Activated CD8-positive, alpha-beta memory T cell treated with anti-CD3 and anti-CD28 coated beads, Interleukin-2, amount 50 U/mL, for 1 hour (primary cell): ENCODE data around the gene ZBED5.
"Not testable (repeated sequence)": the region's sequence is repeated elsewhere in the genome, so short reads cannot be mapped to it uniquely, and the experiment has no call there.

Experiments used
- DNase-seq: peaks from one replicate; pipeline ENCODE4 v3.0.0-alpha.2; 2020; ENCODE audit errors: extremely low read depth

ZBED5 gene

GRCh38 chr11:10857709-10858438, at the start of gene ZBED5:
Gene ZBED5, minus strand, starts transcription at chr11:10858053. Its CDS starts 3,108 bp downstream, at chr11:10854945.
- peak; percentile 86 for DNase-seq

- DNase-seq = no peak
These were observed 48.7 kb upstream of the ZBED5 start for GRCh38 chr11:10906521-10906920.

GRCh38 chr11:10902301-10903063, 44.6 kb upstream of the ZBED5 start:
- no peak for DNase-seq

- DNase-seq = no peak
These were observed 43.0 kb upstream of the ZBED5 start for GRCh38 chr11:10900681-10901415.

GRCh38 chr11:10899121-10899830, 41.4 kb upstream of the ZBED5 start:
- DNase-seq = no peak

- DNase-seq = no peak
These were observed 40.8 kb upstream of the ZBED5 start for GRCh38 chr11:10898763-10899025.

GRCh38 chr11:10898003-10898762, 40.3 kb upstream of the ZBED5 start:
- no peak for DNase-seq

- DNase-seq = no peak
These were observed 39.3 kb upstream of the ZBED5 start for GRCh38 chr11:10897150-10897549.

- DNase-seq = no peak
These were observed 38.6 kb upstream of the ZBED5 start for GRCh38 chr11:10896493-10896892.

- DNase-seq = no peak
These were observed 37.4 kb upstream of the ZBED5 start for GRCh38 chr11:10895285-10895684.

GRCh38 chr11:10894666-10895065, 36.8 kb upstream of the ZBED5 start:
- no peak for DNase-seq

GRCh38 chr11:10893714-10894151, 35.9 kb upstream of the ZBED5 start:
- no peak for DNase-seq

- no peak for DNase-seq
These were observed 34.4 kb upstream of the ZBED5 start for GRCh38 chr11:10892250-10892649.

- DNase-seq = no peak
These were observed 33.4 kb upstream of the ZBED5 start for GRCh38 chr11:10891151-10891720.

- not testable (repeated sequence) for DNase-seq
These were observed 32.2 kb upstream of the ZBED5 start for GRCh38 chr11:10890083-10890482.

GRCh38 chr11:10887307-10887706, 29.5 kb upstream of the ZBED5 start:
- DNase-seq = no peak

- no peak for DNase-seq
These were observed 28.9 kb upstream of the ZBED5 start for GRCh38 chr11:10886652-10887250.

- DNase-seq = no peak
These were observed 28.0 kb upstream of the ZBED5 start for GRCh38 chr11:10885703-10886363.

GRCh38 chr11:10884292-10884691, 26.4 kb upstream of the ZBED5 start:
- DNase-seq = not testable (repeated sequence)

- no peak for DNase-seq
These were observed 24.0 kb upstream of the ZBED5 start for GRCh38 chr11:10881892-10882291.
